Measurements from ENCODE around the gene OSBPL5.

GRCh38 chr11:3203221-3204043, 38.3 kb upstream of the OSBPL5 start:
- TF ChIP-seq CTCF (IDR thresholded peaks at IDR 0.05) (no peak), POLR2A (IDR thresholded peaks at IDR 0.05) (no peak)

All from uterus (tissue), 2 donors.